Peyer's patch (tissue), 4 donors: ENCODE measurements around the gene NBPF1.

Experiments used
- CTCF ChIP-seq, 6 experiments: fragments of 450-650 bp in 4 of 6; fragments of 200-600 bp in 2 of 6; sonication (generic) in 1 of 6; IDR thresholded peaks; one replicate each; pipeline ENCODE4 v1.5.1; 2017 to 2019; ENCODE audit warnings: antibody characterized with exemption in 6 of 6, mild to moderate bottlenecking in 3 of 6, moderate library complexity in 1 of 6
- POLR2A ChIP-seq, 2 donors: fragments of 450-650 bp; IDR thresholded peaks; one replicate each; pipeline ENCODE4 v1.5.1; 2017; ENCODE audit warnings: antibody characterized with exemption in 2 of 2, mild to moderate bottlenecking in 2 of 2, moderate library complexity in 2 of 2

GRCh38 chr1:16631248-16632043 is 18.1 kb upstream of the NBPF1 start:
- TF ChIP-seq CTCF (IDR thresholded peaks at IDR 0.05) (no peak), POLR2A (IDR thresholded peaks at IDR 0.05) (no peak)
